Islet precursor cell (in vitro differentiated cells): Measurements from ENCODE around the gene OTULINL.
A peak's percentile ranks its signal among the peaks of the same experiment; 100 is the strongest.
"Not testable (repeated sequence)": the region's sequence is repeated elsewhere in the genome, so short reads cannot be mapped to it uniquely, and the experiment has no call there.

ENCODE experiments used
- DNase-seq: peaks from one replicate; pipeline ENCODE4 v3.0.0-alpha.2; 2018

The OTULINL gene

DNA sequence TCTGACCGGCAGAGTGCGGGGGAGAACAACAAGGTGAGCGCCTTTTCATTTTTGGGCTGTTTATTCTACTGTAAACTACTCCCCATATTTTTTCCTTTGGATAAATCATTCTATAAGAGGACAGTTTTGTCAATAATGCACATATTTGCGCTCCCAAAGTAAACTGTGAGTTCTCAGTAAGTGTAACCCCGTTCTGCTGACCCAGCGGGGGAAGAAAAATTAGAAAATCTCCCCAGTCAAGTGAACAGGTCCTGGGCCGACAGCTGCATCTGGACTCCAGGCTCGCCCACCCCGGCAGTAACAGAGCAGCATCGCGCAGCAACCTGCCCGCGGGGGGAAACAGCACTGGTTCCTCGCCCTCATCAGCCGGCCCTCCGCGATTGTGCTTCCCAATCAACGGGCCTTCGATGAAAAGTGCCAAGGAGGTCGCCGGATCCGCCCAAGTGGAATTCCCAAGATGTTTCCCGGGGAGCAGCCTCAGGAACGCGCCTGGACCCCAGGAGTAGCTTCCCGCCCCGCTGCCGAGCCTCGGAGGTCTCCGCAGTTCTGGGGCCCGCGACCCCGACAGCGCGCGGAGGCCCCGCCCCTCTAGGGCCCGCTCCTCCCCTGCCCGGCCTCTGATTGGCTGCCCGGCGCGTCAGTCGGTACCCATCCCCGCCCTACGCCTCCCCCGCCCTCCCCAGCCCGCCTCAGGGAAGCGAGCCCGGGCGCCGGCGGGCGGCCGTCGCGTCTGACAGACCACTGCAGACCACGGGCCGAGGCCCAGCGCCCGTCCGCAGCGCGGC, at the start of gene OTULINL:
OTULINL (plus strand) TSS at position 687 of the 785 bp plus-strand sequence. CDS start 103 bp downstream, outside the sequence.
- peak; percentile 94 for DNase-seq

DNA sequence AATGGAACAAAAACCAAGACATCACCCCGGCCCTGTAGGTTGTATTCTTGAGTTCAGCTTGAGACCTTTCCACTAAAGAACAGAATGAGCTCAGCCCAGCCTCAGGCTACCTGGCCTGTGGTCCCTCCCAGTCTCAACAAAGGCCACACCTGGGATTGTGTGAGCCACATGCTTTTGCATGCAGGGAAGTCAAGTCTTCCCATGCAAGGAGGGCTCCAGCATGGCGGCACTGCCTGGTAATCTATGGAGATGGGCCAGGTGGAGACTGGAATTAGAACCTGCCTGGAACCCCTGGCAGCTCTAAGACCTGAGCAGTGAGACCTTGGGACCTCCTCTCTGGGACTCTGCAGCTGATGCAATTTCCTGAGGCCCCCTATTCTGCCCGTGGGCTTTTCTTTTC, 49.4 kb upstream of the OTULINL start:
- DNase-seq = no peak

DNA sequence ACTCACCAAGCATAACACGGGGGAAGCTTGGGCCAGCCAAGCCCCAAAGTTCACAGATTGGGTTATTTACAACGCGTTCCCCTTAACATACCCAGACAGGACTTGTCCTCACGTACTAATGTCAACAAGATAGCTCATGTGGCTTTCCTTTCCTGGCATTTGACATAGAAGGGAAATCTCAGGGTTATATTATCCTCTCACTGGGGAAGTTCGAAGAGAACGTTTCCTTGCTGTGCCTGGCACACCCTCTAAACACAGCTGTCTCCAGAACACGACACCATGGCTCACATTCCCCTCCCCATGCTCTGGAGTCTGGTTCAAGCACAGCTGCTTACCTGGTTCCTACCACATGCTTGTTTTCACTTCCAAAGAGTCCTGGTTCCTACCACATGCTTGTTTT, 46.8 kb upstream of the OTULINL start:
- no peak for DNase-seq

DNA sequence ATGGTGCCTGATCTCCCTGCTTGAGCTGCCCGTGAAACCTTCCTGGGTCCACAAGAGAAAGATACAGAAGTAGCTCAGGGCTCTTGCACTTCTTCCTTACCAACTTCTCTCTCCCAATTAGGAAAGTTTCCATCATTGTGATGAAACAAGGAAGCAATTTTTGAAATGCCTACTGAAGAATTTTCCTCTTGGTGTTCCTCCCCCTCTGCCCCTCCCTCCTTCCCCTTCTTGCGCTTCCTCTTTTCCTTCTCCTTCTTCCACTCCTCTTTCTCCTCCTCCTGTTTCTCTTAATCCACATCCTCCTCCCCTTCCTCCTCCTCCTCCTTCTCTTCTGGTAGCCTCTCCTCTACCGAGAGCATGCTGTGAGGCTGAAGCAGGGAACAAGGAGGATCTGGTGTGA, 36.3 kb upstream of the OTULINL start:
- DNase-seq = no peak

DNA sequence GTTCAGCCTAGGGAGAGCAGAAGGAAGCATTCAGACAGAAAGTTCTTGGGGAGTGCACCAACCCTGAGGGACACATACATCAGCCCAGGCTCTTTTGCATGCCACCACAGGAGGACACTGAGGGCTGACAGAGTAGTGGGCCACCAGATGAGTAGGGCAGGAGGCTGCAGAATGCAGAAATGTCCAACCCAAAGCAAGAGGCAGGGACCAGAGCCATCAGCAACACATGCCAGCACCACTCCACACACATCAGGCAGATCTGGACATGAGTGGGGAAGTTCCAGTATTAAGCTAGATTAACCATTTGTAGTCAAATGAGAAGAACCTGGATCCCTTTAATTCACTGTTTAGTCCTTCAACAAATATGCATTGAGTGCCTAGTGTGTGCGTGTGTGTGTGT, 35.7 kb upstream of the OTULINL start:
- no peak for DNase-seq

DNA sequence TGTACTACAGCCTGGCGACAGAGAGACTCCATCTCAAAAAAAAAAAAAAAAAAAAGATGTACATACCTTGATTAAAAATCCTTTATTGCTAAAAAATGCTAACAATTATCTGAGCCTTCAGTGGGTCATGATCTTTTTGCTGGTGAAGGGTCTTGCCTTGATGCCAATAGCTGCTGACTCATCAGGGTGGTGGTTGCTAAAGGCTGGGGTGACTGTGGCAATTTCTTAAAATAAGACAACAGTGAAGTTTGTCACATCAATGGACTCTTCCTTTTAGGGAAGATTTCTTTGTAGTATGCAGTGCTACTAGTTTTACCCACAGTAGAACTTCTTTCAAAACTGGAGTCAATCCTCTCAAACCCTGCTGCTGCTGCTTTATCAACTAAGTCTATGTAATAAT, 33.9 kb upstream of the OTULINL start:
- no peak for DNase-seq

DNA sequence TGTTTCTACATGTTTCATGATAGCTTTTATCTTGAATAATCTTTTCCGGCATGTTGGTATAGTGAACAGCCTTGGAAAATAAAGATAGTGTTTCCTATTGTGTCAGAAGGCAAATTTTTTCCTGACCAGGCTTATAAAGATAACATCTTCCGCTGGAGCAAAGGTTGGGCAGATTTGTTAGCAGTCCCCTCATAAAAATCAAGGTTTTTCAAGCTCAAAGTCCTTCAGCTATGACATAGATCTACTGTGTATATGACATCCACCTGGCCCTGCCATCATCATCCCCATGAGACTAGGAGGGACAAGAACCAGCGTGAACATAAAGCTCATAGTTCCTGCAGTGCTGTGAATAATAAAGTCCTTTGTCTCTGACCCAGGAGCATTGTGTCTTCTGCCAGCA, 30.4 kb upstream of the OTULINL start:
- DNase-seq = no peak

DNA sequence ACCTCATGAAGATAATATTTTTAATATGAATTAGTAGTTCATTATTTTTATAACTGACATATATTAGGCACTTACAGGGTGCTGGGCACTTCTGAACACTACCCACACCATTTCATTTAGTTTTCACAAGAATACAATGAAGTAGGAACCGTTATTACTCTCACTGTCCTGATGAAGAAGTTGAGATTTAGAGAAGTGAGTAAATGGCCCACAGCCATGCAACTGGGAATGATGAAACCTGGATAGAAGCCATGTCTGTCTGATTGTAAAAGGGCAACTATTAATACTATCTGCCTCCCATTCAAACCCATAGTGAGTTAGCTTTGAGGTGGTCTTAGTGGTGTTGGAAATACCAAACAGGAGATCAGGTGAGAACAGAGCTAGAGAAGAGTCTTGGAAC, 29.6 kb upstream of the OTULINL start:
- no peak for DNase-seq

DNA sequence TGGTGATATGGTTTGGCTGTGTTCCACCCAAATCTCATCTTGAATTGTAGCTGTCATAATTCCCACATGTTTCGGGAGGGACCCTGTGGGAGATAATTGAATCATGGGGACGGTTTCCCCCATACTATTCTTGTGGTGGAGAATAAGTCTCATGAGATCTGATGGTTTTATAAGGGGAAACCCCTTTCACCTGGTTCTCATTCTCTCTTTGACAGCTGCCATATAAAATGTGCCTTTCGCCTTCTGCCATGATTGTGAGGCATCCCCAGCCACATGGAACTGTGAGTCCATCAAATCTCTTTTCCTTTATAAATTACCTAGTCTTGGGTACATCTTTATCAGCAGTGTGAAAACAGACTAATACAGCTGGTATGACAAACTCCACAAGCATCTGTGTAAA, 27.3 kb upstream of the OTULINL start:
- DNase-seq = not testable (repeated sequence)

DNA sequence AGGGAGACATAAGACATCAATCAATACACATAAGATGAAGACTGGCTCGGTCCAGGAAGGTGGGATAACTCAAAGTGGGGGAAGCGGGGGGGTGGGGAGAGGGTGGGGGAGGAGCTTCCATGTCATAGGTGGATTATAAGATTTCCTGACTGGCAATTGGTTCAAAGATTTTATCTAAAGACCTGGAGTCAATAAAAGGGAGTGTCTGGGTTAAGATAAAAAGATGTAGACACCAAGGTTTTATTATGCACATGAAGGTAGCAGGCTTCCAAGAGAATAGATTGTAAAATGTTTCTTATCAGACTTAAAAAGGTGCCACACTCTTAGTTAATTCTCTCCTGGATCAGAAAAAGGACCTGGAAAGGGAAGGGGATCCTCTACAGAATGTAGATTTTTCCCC, 25.6 kb upstream of the OTULINL start:
- DNase-seq = no peak

DNA sequence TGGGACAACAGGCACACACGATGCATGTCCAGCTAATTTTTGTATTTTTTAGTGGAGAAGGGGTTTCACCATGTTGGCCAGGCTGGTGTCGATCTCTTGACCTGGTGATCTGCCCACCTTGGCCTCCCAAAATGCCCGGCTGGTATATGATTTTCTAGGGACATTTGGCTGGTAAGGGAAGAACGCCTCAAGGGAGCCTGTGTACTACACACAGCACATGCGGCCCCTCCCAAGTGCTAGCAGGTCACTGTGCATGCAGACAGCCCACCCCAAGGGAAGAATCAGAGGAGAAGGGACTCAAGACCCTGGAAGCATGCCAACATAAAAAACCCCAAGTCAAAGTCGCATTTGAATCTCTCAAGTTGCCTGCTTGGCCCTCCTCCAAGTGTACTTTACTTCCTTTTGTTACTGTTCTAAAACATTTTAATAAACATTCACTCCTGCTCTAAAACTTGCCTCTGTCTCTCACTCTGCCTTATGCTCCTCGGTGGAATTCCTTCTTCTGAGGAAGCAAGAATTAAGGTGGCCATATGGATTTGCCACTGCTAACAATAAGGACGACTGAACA, 24.3 kb upstream of the OTULINL start:
- DNase-seq = no peak

DNA sequence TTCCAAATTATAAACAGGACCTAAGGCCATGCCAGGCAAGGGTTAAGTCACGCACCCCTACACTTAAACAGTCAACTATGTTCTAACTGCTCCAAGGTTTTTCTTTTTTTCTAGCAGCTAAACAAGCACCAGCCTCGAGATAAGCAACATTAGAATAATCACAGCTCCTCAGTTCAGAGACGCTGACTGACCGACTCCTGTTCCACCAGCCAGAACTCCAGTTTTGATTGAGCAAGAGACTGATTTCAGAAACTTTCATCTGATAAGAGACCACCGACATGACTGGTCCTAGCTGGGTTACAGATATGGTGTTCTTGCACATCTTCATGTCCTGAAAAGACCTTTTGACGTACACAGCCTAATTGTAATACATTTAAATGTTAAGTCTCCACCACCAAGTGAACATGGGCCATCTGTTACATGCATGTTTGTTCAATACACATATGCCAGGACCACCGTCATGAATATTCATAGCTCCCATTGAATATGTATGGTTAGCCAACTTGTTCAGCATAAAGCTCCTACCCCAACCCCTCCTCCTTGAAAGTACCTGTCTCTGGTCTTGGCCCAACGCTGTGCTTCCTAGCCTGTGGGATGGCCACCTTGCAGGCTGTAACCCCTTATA, 23.7 kb upstream of the OTULINL start:
- DNase-seq = no peak

DNA sequence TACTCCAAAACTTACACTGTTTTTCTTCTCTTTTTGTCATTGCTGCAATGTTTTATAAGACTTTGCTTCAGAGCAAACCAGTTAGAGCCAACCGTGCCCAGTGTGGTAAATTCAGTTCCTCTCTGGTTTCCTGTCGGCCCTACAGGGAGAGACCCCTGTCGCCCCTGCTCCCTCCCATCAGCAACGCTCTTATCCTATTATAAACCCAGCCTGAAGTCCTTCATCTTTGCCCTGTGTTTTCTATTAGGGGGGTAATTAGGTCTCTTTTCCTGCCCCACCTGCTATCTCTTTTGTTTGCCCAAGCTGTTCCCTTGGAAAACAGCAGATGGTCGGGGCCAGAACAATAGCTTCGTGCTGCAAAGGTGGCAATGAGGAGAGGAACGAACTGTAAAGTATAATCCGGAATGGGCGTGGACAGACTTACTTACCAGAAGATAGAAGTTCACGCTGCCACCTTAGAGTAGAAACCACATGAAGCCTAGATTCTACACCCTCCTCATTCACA, 21.4 kb upstream of the OTULINL start:
- DNase-seq = no peak

DNA sequence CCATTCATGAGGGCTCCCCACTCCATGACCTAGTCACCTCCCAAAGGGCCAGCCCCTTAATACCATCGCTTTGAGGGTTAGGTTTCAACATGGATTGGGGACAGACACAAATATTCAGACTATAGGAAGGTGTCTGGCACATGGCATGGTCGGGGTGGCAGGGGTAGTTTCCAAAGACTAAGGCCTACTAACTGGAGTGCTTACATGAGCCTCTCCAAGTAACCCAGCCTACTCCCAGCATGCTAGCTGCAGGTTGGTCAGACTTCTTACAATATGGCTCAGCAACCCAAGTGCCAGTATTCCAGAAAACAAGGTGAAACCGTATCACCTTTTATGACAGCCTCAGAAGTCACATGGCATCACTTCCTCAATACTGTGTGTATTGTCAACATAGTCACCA, 19.9 kb upstream of the OTULINL start:
- no peak for DNase-seq

DNA sequence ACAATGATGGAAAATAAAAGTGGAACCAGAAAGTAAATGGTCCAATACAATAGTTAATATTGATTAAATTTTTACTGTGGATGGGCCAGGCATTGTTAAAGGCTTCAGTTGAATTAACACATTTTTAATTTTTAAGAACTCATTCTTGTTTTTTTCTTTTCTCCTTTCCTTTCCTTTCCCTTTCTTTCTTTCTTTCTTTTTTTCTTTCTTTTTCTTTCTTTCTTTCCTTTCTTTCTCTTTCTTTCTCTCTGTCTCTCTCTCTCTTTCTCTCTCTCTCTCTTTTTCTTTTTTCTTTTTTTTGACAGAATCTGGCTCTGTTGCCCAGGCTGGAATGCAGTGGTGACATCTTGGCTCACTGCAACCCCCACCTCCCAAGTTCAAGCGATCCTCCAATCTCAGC, 13.3 kb upstream of the OTULINL start:
- DNase-seq = no peak

DNA sequence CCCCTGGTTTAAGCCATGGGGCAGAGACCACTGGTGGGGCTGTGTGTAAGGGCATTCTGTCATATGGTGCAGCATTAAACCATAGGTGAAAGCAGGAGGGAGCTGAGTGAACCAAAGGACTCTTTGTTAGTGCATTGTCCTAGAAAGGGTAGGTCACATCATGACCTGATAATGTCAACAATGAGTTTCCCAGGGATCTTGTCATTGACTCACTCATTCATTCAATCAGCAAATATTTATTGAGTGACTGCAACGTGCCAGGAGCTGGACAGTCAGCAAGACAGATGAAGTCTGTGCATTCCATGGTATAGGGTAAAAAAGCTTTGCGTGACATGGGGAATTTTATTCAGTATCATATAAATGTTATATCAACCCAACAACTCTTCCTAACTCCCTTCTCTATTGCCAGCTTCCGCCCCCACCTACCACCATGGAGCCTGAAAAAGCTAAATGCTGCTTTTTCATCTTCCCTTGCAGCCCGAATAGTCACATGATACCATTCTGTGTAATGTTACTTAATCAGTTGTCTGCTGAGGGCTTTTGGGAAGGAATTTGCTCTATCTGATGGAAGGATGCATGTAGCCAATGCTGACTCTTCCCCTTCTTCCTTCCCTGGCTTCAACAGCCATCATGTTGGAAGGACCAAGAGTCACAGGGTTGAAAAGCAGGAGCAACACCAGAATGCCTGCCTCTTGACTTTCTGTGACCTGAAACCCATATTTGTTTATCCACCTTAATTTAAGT, 11.5 kb upstream of the OTULINL start:
- no peak for DNase-seq

DNA sequence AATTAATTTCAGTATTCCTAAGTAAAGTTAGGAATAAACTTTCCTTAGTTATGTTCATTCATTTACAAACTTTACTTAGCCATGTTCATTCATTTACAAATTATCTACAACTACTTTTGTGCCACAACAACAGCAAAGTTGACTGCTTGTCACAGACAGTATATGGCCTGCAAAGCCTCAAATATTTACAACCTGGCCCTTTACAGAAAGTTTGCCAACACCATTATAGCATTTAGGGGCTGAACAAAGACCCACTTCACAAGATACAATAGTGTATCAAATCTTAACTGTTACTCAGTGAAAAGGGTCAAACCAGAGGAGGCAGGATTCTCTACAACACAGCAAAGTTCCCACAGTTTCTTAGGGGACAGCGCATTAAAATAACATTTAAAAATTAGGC, 9.7 kb upstream of the OTULINL start:
- DNase-seq = no peak

DNA sequence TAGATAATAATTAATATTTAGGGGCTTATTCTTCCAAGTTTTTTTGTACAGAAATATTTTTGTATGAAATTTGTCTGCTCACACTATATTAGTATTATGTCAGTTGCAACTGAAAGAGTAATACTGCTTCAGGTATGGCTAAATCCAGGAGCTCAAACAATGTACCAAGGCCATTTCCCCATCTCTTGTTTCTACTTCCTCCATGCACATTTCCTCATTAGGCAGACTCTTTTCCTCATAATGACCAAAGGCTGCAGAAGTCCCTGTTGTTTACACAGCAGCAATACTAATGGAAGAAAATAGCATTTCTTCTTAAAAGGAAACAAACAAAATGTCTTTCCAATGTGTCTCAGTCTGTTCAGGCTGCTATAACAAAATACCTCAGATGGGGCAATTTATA, 9.2 kb upstream of the OTULINL start:
- no peak for DNase-seq

DNA sequence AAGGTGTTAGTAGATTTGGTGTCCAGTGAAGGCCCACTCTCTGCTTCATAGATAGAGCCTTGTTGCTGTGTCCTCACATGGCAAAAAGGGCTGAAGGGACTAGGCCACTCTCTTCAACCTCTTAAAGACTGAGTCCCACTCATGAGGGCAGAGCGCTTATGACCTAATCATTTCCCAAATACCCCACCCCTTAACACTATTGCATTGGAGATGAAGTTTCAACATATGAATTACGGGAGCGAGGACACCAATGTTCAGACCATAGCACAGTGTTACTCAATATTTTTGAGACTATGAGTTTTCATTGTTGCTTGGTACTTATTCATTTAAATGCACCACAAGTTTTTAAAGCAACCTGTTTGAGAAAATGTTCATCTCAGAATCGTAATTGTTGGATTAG, 8.8 kb upstream of the OTULINL start:
- DNase-seq = no peak

DNA sequence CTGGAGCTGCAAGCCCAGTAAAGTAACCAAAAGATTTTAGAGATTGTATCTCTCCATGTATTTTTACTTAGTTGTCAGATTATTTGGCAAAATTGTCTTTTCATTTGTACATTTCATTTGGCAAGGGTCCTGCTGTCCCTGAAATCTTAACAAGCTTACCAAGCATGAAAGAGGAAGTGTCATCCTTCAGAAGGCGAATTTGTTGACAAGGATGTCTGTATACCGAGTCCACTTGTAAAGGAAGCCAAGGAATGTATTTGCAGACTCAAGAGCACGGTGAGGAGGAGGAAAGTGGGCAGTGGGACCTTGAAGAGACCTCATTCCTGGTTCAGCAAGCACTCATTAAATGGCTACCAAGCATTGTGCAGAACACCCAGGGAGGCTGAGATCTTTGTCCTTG, 7.5 kb upstream of the OTULINL start:
- DNase-seq = no peak

DNA sequence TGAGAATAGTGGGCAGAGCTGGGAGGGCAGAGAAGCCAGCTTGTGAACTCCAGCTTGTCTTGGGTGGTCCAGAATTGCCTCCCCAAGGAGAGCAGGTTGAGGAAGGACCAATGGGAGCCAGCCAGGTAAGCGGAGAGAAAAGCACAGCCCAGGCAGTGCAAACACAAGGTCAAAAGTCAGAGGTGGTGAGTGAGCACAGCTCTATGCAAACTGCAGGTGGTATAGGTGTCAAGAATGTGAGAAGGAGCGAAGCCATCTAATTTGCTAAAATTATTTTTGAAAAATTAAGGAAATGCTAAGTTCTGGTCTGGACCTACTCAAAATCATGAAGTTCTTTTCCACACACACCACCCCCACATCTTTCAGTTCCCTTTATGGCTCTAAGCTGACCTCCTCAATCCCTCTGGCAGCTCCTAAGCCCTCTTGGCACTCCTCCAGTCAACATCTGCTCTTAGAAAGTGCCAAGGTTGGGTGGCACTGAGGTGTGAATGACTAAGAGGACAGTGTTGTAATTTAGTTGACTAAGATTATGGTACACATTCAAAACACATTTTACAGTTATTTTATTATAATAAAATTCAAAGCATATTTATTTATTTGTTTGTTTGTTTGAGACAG, 6.6 kb upstream of the OTULINL start:
- DNase-seq = no peak

DNA sequence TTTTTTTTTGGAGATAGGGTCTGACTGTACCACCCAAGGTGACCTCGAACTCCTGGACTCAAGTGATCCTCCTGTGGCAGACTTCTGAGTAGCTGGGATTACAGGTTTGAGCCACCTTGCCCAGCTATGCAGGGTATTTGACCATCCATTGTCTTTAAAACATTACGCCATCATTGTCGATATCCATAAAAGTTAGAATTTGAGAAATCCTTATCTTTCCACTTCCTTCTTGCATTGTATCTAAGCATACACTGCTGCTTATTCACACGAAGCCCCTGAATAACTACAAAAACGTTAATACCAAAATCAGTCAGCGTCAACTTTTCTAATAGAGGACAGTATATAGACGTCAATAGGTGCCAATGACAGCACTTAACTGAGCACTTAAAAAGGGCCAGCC, 5.4 kb upstream of the OTULINL start:
- DNase-seq = no peak

DNA sequence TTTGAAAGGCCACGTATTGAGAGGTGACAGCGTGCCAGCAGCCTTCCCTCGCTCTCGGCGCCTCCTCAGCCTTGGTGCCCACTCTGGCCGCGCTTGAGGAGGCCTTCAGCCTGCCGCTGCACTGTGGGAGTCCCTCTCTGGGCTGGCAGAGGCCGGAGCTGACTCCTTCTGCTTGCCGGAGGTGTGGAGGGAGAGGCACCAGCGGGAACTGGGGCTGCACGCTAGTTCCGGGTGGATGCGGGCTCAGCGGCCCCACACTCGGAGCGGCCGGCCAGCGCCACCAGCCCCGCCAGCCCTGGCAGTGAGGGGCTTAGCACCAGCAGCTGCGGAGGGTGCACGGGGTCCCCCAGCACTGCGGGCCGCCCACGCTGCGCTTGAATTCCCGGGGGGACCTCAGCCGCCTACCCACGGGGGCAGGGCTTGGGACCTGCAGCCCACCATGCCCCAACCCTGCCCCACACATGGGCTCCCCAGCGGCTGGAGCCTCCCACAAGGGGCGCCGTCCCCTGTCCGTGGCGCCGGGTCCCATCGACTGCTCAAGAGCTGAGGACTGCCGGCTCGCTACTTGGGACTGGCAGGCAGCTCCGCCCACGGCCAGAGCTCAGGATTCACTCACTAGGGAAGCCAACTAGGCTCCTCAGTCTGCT, 4.4 kb upstream of the OTULINL start:
- DNase-seq = no peak
